HL-60/S4 treated with phorbol 12-myristate 13-acetate at 8.2 ng/mL for 4 days and 3 days (cell line): ENCODE measurements around the gene GNG4.
"Not testable (repeated sequence)": the region's sequence is repeated elsewhere in the genome, so short reads cannot be mapped to it uniquely, and the experiment has no call there.

Source experiments
- in situ Hi-C: fragments of 300-500 bp; cut with MboI; formaldehyde crosslinking; loops from 2 replicates; pipeline ENCODE4 v1.15.0; 2022; ENCODE audit warnings: low sequenced_read_pairs

The GNG4 gene

GRCh38 chr1:235546369-235547155 lies 103.0 kb downstream of the GNG4 start:
- in situ Hi-C loops = not testable (repeated sequence)

DNA sequence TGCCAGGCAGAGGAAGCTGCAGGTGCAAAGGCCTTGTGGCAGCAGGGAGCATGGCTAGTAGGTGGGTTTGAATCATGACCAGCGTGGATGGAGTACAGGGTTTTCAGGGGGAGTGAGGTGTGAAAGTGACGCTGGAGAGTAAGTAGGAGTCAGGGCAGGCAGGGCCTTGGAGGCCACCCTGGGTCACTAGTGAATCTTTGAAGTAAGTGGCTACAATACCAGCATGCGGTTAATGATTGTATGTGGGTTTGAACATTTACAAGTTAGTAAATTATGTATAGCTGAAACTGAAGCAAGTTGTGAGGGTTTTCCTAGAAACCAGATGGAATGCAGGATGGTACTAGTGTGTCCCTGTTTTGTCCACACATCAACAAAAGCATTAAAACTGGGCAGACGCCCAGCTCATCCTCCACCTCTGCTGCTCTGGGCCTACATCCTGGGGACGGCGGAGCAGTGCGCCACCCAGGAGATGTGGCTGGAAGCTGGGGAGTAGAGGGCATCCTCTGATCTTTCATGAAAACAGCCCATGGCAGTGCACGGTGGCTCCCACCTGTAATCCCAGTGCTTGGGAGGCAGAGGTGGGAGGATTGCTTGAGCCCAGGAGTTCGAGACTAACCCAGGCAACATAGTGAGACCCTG lies 104.2 kb downstream of the GNG4 start:
- in situ Hi-C loops = no loop called here

DNA sequence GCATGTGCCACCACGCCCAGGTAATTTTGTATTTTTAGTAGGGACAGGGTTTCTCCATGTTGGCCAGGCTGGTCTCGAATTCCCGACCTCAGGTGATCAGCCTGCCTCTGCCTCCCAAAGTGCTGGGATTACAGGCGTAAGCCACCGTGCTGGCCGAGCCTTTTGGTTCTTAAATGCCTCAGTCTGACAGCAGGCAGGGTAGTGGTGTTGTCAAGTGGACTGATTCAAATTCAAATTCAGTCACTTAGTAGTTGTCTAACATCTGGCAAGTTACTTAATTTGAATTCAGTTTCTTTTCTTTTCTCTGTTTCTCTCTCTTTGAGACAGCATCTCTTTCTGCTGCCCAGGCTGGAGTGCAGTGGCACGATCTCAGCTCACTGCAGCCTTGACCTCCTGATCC lies 106.7 kb downstream of the GNG4 start:
- in situ Hi-C loops = not testable (repeated sequence)

DNA sequence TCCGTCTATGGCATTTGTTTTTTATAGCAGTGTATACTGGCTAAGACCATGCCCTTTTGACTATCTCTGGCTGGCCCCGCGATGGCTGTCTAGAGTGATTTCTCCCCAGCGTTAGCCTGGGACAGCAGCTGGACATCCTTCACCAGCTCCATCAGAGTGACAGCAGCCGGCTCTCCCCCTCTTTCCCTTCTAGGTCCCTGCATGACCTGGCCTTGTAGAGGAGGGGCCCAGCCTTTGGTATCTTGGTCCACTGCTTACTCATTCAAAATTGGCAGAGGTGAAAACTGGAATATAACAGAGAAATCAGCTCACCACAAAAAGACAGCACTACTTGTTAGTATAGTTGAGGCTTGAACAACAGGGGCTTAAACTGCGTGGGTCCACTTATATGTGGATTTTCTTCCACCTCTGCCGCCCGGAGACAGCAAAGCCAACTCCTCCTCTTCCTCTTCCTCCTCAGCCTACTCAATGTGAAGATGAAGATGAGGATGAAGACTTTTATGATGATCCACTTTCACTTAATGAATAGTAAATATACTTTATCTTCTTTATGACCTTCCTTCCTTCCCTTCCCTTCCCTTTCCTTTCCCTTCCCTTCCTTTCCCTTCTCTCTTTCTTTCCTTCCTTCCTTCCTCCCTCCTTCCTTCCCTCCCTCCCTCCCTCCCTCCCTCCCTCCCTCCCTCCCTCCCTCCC lies 116.0 kb downstream of the GNG4 start:
- in situ Hi-C loops = no loop called here

DNA sequence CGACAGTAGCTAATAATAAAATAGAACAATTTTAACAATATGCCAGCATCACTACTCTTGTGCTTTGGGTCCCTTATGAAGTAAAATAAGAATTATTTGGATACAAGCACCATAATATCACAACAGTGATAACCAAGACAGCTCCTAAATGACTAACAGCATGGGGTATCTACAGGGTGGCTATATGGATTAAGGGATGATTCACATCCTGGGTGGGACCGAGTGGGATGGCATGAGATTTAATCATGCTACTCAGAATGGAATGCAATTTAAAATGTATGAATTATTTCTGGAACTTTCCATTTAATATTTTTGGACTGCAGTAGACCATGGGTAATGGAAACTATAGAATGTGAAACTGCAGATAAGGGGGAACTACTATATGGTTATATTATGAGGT lies 117.2 kb downstream of the GNG4 start:
- in situ Hi-C loops = no loop called here

- in situ Hi-C loops = no loop called here
Observed at GRCh38 chr1:235527196-235527814, 122.3 kb downstream of the GNG4 start.

DNA sequence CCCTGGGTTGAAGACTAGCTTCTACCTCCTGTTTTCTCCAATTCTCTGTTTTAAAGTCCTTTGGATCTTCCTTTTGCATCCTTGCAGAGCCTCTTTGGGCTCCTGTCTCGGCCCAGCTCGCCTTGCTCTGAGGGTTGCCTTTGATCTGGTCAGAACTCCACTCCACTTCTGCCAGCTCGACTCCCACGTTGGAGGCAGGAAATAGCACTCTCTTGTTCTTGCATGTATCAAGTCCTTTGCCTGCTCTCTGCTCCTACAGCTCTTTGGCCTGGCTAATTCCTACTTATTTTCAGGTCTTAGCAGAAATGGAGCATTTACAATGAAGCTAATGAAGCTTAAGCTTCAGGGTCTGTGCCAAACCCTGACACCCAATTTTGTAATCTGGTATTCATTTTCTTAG lies 124.3 kb downstream of the GNG4 start:
- in situ Hi-C loops = no loop called here

GRCh38 chr1:235516862-235517446 lies 132.6 kb downstream of the GNG4 start:
- in situ Hi-C loops = no loop called here

DNA sequence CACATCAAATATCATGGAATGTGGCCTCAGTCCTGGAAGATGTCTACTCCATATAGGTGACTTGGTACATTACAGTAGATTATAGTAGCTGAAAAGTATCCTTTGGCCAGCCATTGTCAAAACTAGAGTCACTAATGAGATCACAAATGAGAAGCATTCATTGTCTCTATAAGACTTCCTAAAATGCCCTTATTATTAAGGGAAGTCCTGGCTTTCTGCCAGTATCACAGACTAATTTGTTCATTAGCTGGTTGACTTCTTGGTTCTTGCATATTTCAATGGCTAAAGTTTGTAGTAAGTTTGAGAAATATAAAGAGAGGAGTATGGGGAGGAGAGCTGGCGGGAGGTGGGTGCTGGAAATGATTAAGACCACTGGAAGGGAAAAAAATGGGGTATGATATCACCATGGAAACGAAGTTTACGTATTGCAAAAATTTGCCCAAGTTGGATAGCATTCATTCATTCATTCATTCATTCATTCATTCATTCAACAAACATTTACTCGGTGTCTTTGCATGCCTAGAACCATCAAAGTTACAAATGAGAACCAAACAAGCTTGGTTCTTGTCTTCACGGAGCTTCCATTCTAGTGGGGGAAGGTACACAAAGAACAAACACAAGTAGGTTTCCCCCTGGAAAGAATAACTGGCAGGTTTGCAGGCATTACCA lies 133.6 kb downstream of the GNG4 start:
- in situ Hi-C loops = no loop called here

- in situ Hi-C loops = no loop called here
Observed at GRCh38 chr1:235513495-235514366, 135.9 kb downstream of the GNG4 start.

GRCh38 chr1:235511470-235512240 lies 137.9 kb downstream of the GNG4 start:
- in situ Hi-C loops = no loop called here

DNA sequence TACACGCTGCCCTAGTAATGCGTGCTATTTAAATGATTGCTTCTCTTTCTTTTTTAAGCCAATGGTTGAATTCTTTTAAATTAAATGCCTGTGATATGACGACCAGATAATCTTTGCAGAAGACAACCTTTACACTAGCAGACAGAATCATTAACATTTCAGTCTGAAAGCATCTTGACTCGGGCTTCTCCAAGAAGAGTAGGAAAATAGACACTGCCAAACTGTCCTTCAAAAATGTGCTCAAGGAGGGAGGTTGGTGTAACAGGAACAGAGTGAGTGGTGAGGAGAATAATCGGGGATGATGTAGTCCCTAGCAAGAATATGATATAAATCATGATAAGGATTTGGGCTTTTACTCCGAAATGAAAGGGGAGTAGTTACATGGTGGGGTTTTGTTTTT lies 138.8 kb downstream of the GNG4 start:
- in situ Hi-C loops = no loop called here

DNA sequence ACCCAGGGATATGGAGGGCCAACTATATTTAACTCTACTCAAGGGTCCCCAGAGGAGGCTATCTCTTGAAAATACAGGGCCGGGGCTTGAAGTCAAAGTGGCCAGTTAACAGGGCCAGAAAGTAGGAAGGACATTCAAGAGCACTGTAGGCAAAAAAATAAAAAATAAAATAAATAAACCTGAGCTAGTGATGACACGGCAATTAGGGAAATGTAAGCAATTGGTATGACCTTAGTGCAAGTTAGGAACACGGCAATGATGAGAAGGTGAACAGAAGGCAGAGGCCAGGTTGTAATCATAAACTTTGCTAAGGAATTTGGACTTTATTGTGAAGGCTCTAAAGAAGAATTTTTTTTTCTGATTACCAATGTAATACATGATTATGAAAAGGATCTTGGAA lies 142.0 kb downstream of the GNG4 start:
- in situ Hi-C loops = no loop called here

GRCh38 chr1:235504494-235505222 lies 144.9 kb downstream of the GNG4 start:
- in situ Hi-C loops = no loop called here

DNA sequence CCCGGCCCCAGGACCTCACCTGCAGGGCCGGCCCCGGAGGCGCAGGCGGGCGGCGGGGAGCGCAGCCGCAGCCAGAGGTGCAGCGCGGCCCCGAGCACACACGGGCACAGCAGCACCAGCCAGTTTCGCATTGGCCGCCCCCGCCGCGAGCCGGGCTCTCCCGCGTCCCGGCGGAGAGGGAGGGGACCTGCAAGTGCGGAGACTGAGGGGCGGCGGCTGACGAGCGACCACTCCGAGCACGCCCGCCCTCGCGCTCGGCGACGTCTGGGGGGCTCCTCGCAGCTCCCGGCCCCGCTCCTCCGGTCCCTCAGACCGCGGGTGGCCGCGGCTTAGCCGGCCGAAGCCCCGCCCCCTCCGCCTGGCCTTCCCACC lies 145.5 kb downstream of the GNG4 start, which contains the start of gene B3GALNT2:
TSS of gene B3GALNT2 (minus strand) at position 331 of the 372 bp plus-strand sequence. CDS start at position 131, 200 bp downstream.
- in situ Hi-C loops = no loop called here

DNA sequence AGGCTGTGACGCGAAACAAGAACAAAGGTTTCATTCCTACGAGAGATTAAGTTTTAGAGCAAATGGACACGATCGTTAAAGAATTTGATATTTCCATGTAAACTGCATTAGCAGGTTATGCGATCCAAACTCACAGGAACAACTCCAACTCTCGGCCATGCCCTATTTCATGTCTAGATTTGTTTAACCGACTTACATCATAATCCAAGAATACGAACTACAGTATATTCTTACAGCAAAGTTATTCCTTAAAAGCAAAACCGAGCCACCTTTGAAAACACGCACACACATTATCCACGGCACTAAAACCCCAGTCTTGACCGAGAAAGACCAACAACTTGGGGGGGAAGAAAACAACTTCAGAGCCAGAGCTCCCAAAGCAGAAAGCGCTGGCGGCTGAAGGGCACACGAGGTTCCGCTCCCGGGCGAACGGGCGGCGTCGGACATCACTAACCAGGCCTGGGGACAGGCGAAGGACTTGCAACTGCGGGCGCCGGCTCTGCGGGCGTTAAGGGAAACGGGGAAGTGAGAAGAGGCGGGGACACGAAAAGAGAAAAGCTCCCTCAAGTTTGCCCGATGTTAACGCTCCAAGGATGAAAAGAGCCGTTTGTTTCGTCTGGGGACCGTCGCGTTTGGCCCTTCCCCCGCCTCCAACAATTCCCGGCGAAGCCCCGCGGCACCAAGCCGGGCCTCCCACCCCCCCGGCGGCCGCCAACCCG lies 146.0 kb downstream of the GNG4 start:
- in situ Hi-C loops = no loop called here

DNA sequence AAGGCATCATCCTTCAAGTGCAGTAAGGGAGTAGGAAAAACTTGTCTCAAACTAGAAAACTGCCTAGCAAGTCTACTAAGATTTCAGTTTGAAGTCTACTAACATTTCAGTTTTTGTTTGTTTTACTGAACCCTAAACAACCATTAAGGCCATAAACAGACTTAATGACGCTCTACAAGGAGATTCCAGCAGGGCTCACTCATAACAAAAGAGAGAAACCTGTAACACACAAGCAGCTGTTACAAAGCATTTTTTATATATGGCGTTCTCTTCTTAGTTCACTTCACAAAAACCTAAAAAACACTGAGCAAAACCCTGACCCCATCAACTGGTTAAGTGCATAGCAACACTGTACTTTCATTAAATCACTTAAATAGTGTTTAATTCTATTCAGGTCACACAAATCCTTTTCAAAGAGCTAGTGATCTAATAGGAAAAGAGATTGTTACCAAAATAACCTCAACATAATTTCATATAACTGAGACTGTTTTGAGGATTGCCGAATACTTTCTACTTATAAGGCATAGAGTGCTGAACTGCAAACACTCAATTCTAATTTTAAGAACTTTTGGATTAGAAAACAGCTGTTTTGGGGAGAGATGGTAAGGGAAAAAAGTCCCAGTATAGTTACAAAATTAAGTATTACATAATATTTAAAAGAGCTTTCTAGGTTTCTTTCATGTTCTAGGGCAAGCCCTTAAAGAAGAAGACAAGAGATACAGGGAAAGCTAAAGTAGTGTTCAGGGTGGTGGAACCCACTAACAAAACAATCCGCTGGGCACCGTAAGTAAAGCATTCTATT lies 146.8 kb downstream of the GNG4 start:
- in situ Hi-C loops = no loop called here
